ENCODE measurements around the gene PVALB.

The PVALB gene

GRCh38 chr22:36795633-36796032 is 21.2 kb downstream of the PVALB start:
- ChIA-PET CTCF (interaction anchor here (0.9 to 3.0 kb wide), 3 partner anchors 38 to 255 kb away, joined by 4 to 16 read pairs (median 4); no protein-coding TSS in a partner anchor), POLR2A (no interaction called here)
- no peaks in the 10 kb centered on the region; the same call in 1 of the 2 replicates for H3K4me1 ChIP-seq (ENCODE audit: control insufficient read depth, insufficient read depth, low read length)
- TF ChIP-seq ZNF549 (tag by site-specific recombination; IDR thresholded peaks at IDR 0.05) (no peak), ZNF335 (tag by site-specific recombination; conservative IDR thresholded peaks at IDR 0.05) (no peak), ZNF239 (tag by site-specific recombination; IDR thresholded peaks at IDR 0.05) (no peak), SCRT2 (tag by site-specific recombination; IDR thresholded peaks at IDR 0.05) (no peak), ZNF768 (tag by site-specific recombination; IDR thresholded peaks at IDR 0.05) (0 out of 2 replicates have a peak, but pooled peaks have one; percentile 8), INSM2 (tag by site-specific recombination; IDR thresholded peaks at IDR 0.05) (no peak)
- TF ChIP-seq, protein P1, sequence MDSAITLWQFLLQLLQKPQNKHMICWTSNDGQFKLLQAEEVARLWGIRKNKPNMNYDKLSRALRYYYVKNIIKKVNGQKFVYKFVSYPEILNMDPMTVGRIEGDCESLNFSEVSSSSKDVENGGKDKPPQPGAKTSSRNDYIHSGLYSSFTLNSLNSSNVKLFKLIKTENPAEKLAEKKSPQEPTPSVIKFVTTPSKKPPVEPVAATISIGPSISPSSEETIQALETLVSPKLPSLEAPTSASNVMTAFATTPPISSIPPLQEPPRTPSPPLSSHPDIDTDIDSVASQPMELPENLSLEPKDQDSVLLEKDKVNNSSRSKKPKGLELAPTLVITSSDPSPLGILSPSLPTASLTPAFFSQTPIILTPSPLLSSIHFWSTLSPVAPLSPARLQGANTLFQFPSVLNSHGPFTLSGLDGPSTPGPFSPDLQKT (IDR thresholded peaks at IDR 0.05; ENCODE audit: borderline replicate concordance, low read depth, low read length): no peak
- TF ChIP-seq, protein P2, sequence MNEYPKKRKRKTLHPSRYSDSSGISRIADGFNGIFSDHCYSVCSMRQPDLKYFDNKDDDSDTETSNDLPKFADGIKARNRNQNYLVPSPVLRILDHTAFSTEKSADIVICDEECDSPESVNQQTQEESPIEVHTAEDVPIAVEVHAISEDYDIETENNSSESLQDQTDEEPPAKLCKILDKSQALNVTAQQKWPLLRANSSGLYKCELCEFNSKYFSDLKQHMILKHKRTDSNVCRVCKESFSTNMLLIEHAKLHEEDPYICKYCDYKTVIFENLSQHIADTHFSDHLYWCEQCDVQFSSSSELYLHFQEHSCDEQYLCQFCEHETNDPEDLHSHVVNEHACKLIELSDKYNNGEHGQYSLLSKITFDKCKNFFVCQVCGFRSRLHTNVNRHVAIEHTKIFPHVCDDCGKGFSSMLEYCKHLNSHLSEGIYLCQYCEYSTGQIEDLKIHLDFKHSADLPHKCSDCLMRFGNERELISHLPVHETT (tag by site-specific recombination; IDR thresholded peaks at IDR 0.05): no peak
- no peaks in the 10 kb centered on the region for H3K9me3 ChIP-seq (ENCODE audit: control insufficient read depth, insufficient read depth, low read depth, low read length)
- H3K36me3 ChIP-seq (ENCODE audit: control insufficient read depth in 2 of 2, insufficient read depth in 1 of 2, low read length in 2 of 2): no peaks in the 10 kb centered on the region
- no peak overlapping the region for H3K4me3 ChIP-seq (ENCODE audit: low read depth, low read length)
- H3K27ac ChIP-seq (ENCODE audit: extremely low read depth, low read depth, low read length): no peak overlapping the region

DNA sequence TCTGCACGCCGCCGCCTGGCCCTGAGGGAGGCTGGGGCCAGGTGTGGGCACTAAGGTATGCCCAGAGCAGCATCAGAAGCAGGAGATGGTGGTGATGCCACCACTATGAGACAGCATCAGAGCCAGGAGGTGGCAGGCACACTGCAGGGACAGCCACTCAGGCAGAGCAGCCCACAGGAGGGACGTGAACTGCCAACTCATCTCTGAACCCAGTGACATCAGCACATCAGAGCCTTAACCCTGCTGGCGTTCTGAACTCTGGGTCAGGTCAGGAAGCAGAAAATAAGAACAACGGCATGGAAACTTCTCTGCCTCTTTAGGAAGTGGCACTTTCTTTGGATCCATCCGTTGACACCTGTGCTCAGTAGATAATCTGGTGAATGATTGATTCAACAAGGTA is 26.2 kb downstream of the PVALB start:
- ChIA-PET POLR2A (no interaction called here), CTCF (interaction anchor here (3.5 kb wide), 1 partner anchor 66 kb away, joined by 10 read pairs; no protein-coding TSS in a partner anchor)
- H3K4me1 ChIP-seq (ENCODE audit: control insufficient read depth, insufficient read depth, low read length): no peaks in the 10 kb centered on the region; the same call in 1 of the 2 replicates
- H3K9me3 ChIP-seq (ENCODE audit: control insufficient read depth, insufficient read depth, low read depth, low read length): no peaks in the 10 kb centered on the region
- H3K36me3 ChIP-seq (ENCODE audit: control insufficient read depth in 2 of 2, insufficient read depth in 1 of 2, low read length in 2 of 2): no peaks in the 10 kb centered on the region
- H3K4me3 ChIP-seq (ENCODE audit: low read depth, low read length): no peak overlapping the region
- no peak overlapping the region for H3K27ac ChIP-seq (ENCODE audit: extremely low read depth, low read depth, low read length)
- TF ChIP-seq ZNF600 (tag by site-specific recombination; IDR thresholded peaks at IDR 0.05): 0 out of 2 replicates have a peak, but pooled peaks have one; percentile 27
- peak; percentile 33; the same call in 1 of the 2 replicates for TF ChIP-seq ZIC2 (tag by site-specific recombination; IDR thresholded peaks at IDR 0.05)
- TF ChIP-seq SALL2 (tag by site-specific recombination; IDR thresholded peaks at IDR 0.05; ENCODE audit: borderline replicate concordance): no peak
- TF ChIP-seq ZSCAN30 (tag by site-specific recombination; IDR thresholded peaks at IDR 0.05): no peak
- no peak for TF ChIP-seq PBX3 (CRISPR knock-in tag; IDR thresholded peaks at IDR 0.05)

- Histone ChIP-seq H3K9me3 (ENCODE audit: control insufficient read depth, insufficient read depth, low read depth, low read length) (no peaks in the 10 kb centered on the region), H3K27ac (ENCODE audit: extremely low read depth, low read depth, low read length) (no peak overlapping the region), H3K4me3 (ENCODE audit: low read depth, low read length) (no peak overlapping the region), H3K4me1 (ENCODE audit: control insufficient read depth, insufficient read depth, low read length) (no peaks in the 10 kb centered on the region), H3K36me3 (ENCODE audit: control insufficient read depth in 2 of 2, insufficient read depth in 1 of 2, low read length in 2 of 2) (no peaks in the 10 kb centered on the region)
- TF ChIP-seq ZNF768 (tag by site-specific recombination; IDR thresholded peaks at IDR 0.05) (no peak), ZNF311 (tag by site-specific recombination; IDR thresholded peaks at IDR 0.05; ENCODE audit: borderline replicate concordance) (no peak), GFI1B (tag by site-specific recombination; IDR thresholded peaks at IDR 0.05) (no peak), ATF2 (tag by site-specific recombination; IDR thresholded peaks at IDR 0.05; ENCODE audit: low read depth) (no peak)
- POLR2A ChIA-PET: no interaction called here
- CTCF ChIA-PET: interaction anchor here (0.5 to 13.6 kb wide), 8 partner anchors 12 to 288 kb away, joined by 3 to 161 read pairs (median 4); partner anchors contain the start of gene IFT27
These were observed 29.4 kb downstream of the PVALB start for GRCh38 chr22:36787204-36787988.

Measured in HEK293 (cell line).